WI38 (cell line): ENCODE measurements around the gene MMP1.

Experiments
- H3K4me3 ChIP-seq: 2 replicates; pipeline ENCODE4 v1.5.1; 2011; ENCODE audit warnings: low read depth, mild to moderate bottlenecking, control low read depth, low read length
- CTCF ChIP-seq: IDR thresholded peaks from 2 replicates; pipeline ENCODE4 v1.5.1; 2012; ENCODE audit warnings: low read depth, mild to moderate bottlenecking, control low read depth, low read length

Gene MMP1

GRCh38 chr11:102798012-102798746 lies at the start of gene MMP1:
Gene MMP1, minus strand, starts transcription at chr11:102798160. Its CDS starts 68 bp downstream, at chr11:102798092.
- no peak for TF ChIP-seq CTCF
- no peak within 1 kb of the TSS for H3K4me3 ChIP-seq

- H3K4me3 ChIP-seq: no peak overlapping the region
Measured at GRCh38 chr11:102846292-102846691, 48.3 kb upstream of the MMP1 start.

GRCh38 chr11:102843489-102843888 lies 45.5 kb upstream of the MMP1 start, which contains the start of gene MMP3:
Gene MMP3, minus strand, starts transcription at chr11:102843609. Its CDS starts 63 bp downstream, at chr11:102843546.
- no peak for TF ChIP-seq CTCF
- no peak within 1 kb of the TSS for H3K4me3 ChIP-seq

More at GRCh38 chr11:102846292-102846691, 48.3 kb upstream of the MMP1 start:
- no peak for TF ChIP-seq CTCF

GRCh38 chr11:102842930-102843329 lies 45.0 kb upstream of the MMP1 start:
- no peak for TF ChIP-seq CTCF
- no peak overlapping the region for H3K4me3 ChIP-seq

- no peak for TF ChIP-seq CTCF
- no peak overlapping the region for H3K4me3 ChIP-seq
Measured at GRCh38 chr11:102840018-102840417, 42.1 kb upstream of the MMP1 start.

GRCh38 chr11:102837646-102838045 lies 39.7 kb upstream of the MMP1 start:
- no peak overlapping the region for H3K4me3 ChIP-seq
- no peak for TF ChIP-seq CTCF

GRCh38 chr11:102837156-102837555 lies 39.2 kb upstream of the MMP1 start:
- TF ChIP-seq CTCF: no peak
- H3K4me3 ChIP-seq: no peak overlapping the region
